Measurements from ENCODE around the gene VAPB.
A peak's percentile ranks its signal among the peaks of the same experiment; 100 is the strongest.
"Not testable (repeated sequence)": the region's sequence is repeated elsewhere in the genome, so short reads cannot be mapped to it uniquely, and the experiment has no call there.

The VAPB gene

DNA sequence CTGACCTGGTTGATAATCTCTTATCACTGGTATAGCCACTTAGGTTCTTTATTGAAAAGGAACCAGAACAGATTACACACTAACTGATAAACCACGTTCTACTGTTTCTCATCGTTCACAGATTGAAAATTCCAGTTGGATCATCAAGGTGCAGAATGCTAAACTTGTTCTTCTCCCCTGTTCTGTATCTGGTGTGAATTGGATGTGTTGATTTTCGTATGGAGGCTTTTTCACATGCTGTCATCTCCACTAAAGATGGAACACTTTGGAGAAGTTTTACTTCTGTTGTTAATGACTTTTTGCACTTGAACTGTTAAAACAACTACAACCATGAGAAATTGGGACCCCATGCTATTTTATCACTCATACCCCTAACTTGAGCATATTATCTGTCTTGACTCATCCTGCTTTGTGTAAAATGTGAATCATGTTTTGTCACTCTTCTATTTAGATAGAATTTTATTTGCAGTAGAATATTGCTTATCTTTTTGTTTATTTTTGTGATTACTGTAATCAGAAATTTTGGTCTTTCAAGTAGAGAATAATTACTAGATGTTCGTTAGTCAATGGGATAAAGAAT, 17.5 kb downstream of the VAPB start:
- DNase-seq, result no peak

DNA sequence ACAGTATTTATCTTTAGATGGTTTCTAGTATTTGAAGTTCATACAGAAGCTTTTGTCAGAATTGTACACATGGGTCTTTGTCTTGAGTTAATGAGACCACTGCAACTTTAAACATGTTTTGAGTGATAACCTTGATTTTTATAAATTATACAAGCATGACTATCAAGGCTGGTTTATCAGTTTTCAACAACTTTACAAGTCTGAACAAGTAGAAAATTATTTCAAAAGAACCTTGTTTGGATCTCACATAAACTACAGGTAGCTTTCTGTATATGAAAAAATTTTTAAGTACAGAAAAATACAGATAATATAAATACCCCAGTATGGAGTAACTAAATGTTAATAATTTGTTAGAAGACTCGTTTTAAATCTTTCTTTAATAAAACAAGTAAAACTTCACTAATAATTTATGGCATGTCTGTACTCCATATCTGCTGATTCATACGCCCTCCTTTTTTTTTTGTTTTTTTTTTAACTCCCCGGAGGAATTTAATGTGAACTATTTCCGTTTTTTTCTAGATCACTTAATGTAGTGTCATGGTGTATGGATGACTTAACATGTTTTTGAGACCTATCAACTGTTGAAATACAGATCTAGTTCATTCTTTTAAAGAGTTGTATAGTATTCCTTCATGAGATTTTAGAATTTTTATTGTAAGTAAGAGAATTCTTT, 18.3 kb downstream of the VAPB start:
- no peak for DNase-seq

DNA sequence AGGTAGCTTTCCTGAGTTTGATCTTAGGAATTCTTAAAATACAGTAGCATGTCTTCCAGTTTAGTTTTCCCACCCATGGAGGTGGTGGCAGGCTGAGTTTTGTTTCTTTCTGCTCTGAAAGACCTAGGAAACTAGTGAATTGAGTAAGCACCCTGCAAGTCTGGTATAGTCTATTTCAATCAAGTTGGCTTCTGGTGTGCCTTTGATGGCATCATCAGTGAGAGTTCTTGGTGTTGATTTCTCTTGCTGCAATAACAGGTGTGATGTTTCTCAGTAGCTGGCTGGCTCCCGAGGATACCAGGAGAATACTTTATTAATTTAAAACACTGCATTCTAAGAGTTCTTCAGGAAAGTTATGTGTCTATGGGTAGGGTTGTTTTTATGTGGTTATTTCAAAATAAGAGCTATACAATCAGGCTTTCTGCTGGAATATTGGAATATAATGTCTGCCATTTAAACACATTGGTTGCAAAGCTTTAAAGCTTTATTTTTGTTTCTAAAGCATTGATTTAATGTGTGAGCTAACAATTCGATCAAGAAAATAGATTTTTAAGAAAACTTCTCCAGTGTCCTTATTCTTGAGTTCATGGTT, 19.0 kb downstream of the VAPB start:
- no peak for DNase-seq

DNA sequence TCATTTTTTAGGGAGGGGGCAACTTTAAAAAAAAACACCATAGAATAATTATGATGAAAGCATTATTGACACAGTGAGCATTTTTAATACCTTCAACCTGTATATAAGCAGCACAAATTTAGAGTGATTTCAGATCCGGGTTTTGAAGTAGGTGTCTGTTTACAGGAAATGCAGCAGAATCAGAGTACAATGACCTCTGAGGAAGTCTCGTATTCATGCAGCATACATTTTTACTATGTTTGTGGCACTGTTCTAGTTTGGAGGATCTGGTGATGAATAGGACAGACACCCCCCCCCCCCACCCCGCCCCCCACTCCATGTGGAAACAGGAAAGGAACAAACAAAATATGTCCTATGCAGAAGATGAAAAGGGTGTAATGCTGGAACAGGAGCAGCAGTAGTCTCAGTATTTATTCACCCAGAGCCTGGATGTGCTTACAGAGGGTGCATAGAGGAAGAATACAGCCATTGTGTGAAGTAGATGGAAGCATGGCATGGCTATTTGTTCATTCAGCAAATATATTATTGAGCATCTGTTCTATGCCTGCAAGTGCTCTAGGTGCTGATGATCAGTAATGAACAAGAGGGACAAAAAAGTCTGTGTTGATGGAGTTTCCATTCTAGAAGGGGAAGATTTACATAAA, 19.7 kb downstream of the VAPB start:
- peak in 5 of 56 donors; percentile 4 to 43 (median 22) for DNase-seq

DNA sequence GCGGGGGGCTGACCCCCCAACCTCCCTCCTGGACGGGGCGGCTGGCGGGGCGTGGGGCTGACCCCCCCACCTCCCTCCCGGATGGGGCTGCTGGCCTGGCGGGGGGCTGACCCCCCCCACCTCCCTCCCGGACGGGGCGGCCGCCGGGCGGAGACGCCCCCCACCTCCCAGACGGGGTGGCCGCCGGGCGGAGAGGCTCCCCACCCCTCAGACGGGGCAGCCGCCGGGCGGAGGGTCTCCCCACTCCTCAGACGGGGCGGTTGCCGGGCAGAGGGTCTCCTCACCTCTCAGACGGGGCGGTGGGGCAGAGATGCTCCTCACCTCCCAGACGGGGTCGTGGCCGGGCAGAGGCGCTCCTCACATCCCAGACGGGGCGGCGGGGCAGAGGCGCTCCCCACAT, 25.2 kb downstream of the VAPB start:
- DNase-seq, result not testable (repeated sequence)

DNA sequence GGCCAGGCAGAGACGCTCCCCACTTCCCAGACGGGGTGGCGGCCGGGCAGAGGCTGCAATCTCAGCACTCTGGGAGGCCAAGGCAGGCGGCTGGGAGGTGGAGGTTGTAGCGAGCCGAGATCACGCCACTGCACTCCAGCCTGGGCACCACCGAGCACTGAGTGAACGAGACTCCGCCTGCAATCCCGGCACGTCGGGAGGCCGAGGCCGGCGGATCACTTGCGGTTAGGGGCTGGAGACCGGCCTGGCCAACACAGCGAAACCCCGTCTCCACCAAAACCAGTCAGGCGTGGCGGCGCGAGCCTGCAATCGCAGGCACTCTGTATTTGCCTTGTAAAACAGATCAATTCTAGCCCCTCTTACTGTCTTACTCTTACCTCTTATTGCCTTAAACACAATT, 25.8 kb downstream of the VAPB start:
- not testable (repeated sequence) for DNase-seq

DNA sequence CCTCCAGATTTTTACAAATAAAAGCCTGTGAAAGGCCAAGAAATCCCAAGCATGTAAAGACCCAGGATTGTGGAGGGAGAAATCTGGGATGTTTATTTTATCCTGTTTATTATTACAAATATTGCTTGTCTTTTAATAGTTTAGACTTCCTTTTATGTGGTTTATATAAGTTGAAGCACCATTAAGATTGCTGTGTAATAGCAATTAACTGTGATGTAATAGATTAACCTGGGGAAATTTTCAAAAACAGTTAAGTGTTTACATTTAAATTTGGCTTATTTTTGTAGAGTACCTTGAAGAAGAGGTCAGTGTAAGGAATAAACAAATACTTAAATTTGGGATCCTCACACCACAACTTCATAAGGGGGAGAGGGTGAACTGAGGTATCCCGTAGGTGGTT, 27.0 kb downstream of the VAPB start:
- no peak for DNase-seq

DNA sequence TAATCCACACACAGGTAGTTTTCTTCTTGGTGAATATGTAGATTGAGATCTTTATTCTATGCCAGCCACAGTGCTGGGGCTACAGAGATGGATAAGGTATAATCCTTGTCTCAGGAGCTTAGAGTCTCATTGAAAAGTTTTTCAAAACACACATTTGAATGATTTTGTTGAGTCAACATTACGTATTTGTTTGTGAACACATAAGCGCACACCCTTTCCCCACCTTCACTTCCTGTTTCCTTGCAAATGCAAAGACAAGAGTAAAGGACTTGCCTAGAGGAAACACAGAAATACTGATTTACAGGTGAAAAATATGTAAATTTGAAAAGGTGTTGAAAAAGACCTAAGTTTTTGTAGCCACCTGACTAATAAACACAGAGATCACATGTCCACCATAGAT, 27.8 kb downstream of the VAPB start:
- no peak for DNase-seq

DNA sequence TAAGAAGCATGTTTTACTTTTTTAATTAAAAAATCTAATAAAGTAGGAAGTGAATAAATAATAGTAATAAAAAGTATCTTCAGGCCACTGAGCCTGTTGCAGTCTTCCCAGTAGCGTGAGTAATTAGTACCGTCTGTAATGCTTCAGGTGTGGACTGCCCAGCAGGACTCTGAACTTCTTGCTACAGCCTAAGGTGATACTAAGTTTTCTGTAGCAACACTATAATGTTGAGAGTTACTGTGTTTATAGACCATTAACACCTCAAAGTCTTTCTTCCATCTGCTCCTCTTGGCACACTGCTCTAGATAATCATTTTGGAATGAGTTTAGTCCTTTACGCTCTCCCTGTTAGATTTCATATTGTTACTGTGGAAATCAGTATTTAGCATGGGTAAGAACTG, 28.4 kb downstream of the VAPB start:
- no peak for DNase-seq

DNA sequence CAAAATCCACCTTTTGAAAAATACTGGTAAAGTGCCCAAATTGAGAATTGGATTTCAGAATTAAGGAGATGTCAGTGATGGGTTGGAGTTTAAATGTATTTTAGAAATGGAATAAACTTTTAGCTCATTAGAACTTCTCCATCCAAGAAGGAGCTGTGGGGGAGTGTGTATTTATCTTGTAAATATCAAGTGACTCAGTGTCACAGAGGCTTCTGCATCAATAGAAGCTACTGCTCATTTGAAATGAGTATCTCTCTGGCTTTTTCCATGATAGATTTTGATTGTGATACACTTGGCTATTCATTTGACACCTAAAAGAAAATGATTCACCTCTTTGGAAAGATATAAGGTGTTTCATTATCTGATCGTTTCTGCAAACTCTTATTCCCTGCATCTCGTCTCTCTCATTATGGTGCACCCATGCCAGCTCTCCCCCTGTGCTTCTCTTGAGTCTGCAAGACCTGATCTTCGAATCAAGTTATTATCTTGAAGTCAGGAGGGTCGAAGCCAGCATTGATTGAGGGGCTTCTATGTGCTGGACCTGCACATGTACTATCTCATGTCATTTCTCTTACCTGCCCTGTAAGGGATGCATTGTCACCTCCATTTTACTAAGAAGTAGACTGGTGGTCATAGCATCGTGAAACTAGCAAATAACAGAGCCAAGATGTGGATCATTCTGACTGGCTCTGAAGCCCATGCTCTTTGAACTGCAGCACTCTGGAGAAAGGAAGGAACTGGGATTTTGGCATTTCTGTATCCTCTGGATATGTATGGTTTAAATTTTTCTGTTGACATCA, 30.1 kb downstream of the VAPB start:
- no peak for DNase-seq

DNA sequence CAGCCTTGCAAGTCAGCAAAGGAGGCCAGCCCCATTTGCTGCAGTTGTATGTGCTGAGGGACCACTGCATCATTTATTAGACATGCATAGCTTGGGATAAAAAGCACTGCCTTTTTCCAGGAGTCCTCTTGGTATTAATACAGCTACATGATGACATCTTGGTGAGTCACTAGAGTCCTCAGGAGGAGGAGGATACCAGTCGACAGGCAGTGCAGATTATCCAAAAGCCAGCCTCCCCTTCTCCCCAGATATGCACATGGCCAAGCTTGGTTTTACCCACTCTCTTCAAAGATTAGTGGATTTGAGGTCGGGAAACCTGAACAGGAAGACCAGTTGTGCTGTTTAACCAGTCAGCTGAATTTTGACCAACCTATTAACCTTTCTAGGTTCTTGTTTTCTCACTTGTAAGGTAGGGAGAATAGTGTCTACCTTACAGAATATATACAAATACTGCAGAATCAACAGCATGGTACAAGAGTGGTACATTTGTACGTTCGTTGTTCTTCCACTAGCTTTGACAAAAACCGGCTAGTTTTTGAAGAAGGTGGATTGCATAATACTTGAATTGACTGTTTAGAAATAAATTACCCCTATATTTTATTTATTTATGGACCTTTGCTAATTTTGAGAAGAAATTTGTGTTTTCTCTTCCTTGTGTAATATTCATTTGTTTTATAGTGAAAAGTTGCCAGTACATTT, 31.9 kb downstream of the VAPB start:
- DNase-seq, result no peak

DNA sequence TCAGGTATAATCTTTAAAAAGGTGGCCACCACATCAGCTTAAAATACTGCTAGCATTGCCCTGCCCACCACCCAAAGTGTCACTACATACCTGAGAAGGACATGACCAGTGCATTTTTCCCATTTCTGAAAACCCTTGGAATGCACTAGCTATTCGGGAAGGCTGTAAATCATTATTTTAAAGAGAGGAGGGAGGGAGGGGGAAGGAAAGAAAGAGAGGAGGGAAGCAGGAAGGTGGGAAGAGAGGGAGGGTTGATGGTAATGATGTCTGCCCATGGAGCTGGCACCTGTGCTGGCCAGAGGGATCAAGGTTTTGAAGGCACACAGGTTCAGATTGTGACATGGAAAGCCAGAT, 32.4 kb downstream of the VAPB start:
- no peak for DNase-seq

DNA sequence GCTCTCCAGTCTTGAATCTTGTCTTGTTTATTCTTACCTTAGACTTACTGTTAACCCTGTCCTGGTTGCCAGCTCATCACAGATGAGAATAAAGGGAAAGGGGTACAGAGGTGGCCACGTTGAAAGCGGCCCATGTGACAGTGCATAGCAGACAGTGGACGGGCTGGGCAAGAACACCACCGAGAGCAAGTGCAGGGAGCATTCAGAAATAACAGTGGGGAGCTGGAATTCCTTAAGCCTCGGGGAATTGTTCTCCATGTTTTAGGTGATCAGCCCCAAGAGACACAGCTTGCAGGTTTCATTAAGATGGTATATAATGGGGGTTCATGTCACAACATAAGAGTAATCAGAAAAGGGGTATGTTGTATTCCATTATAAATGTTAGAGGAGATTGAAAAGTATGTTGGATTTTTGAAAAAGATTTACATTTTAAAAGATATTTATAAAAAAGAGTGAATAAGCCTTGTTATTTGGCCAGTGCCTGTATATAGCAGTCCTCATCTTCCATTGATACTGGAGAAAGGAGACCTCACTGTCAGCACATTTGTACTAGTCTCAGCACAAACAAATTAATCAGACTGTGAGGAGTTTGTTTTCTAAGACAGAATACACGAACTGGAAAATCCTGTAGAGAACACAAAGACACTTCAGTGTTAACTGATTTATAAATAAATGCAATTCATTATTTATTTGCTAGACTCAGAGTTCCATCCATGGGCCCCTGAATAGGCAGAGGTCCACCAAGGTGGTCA, 35.4 kb downstream of the VAPB start:
- DNase-seq, result no peak

DNA sequence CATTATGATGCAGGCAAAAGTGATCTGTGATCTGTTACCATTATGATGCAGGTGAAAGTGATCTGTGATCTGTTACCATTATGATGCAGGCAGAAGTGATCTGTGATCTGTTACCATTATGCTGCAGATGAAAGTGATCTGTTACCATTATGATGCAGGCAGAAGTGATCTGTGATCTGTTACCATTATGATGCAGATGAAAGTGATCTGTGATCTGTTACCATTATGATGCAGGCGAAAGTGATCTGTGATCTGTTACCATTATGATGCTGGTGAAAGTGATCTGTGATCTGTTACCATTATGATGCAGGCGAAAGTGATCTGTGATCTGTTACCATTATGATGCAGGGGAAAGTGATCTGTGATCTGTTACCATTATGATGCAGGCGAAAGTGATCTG, 38.5 kb downstream of the VAPB start:
- DNase-seq, result not testable (repeated sequence)

DNA sequence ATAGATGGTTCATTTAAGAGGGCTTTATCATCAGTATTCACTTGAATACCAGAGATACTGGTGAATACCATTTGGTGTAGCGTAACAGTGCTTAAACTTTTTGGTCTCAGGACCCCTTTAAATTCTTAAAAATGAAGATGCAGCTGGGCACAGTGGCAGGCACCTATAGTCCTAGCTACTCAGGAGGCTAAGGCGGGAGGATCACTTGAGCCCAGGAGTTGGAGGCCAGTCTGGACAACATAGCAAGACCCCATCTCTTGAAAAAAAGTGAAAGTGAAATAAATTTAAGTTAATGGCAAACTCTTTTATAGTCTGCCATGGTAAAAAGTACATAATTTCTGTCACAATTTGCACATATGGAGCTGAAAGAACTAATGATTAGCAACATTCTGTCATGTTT, 39.3 kb downstream of the VAPB start:
- no peak for DNase-seq

DNA sequence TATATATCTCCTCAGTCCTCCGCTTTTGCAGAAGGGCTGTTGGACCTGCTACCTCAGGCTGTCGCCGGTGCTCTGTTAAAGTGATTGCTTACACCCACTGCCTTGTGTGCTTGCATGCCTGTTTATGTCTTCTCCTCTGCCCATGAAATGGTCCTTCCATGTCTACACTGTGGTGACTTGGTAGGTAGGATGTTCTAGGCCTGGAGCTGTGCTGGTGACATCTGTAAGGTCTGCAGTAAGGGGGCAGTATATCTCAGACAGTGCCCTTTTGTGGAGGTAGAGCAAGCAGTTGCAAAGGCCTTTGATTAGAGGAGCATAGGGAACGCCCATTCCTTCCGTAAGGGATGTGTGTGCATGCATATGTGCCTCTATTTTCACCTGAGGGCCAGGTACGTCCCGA, 40.3 kb downstream of the VAPB start:
- no peak for DNase-seq

DNA sequence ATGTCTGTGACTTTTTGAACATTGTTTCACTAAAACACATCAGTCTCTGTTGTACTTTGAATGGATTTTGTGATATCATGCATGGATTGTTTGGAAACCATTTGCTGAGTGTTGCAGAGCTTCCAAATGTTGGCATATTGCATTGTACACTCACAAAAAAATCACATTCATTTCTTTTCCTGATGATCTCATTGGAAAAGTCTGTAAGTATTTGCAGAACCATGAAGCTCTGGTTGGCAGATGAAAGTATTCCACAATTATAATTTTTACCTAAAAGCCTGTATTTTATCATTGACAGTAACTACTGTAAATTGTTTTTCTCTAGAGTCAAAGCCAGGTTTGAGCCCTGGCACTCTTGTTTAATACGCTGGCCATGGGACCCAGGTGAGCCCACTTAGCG, 42.1 kb downstream of the VAPB start:
- no peak for DNase-seq

DNA sequence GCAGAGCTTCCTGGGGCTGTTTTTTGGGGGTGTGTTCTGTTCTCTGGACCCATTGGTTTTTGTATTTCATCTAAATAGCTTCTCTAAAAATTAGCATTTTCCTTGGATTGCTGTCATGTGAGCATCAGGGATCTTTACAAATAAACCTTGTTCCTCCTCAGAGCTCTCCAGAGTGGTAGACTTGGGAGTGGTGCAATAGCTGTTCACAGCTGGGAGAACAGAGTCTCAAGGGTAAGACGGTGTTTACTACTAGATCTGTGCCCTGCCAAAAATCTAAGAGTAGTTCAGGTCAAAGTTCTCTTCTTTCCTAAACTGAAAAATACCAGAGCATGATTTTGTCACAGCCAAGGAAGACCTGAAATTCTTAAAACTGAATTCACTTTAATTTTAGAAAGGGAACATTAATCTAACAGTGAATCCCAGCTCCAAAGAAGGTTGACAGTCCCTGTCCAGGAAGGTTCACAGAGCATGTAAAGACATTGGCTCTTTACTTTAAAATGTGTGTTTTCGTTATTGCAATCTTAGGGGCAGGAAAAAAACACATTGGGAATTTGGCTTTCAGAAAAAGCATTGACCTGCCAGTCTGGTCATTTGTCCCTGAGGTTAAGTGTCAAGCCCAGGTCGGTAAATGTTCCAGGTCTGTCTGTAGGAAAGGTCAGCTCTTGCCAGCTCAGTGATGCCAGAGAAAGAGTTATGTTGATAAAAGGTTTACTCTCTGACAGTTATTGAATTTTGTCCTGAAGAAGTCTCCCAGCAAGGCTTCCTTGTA, 43.3 kb downstream of the VAPB start:
- DNase-seq, result no peak

DNA sequence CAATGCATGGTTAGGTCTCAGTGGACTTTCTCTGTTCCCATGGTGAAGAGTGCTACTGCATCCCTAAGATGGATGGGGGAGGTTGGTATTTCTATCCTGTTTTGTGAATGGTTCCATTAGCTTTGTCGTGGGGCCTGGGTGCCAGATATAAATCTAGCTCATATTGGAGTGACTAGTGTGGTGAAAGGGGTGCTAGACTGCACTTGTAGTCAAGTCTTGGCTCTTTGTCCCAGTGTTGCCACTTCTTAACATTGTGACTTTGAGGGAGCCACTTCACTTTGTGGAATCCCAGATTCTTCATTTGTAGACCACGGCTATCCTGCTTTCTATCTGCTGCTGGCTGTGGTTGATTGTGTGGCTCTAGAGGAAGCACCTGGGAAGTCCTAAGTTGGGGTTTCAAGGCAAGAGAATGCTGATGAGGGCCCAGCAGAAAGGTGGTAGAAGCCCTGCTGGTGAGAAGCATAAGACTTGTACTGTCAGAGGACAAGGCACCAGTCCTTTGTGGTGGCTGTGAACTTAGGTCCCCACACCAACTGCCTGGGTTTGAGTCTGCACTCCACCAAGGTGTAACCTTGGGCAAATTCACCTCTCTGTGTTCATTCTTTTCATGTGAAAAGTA, 44.1 kb downstream of the VAPB start:
- DNase-seq, result no peak

Measured in amygdala (tissue), 56 donors.